CD4-positive, CD25-positive, alpha-beta regulatory T cell (primary cell): Measurements from ENCODE around the gene WNK1. TPM values are rescaled to one million over a fixed set of nuclear protein-coding genes. Genes with fewer than 3 reads are reported as not detected.

Experiments
- ATAC-seq, 2 donors: fragments of 150-1000 bp; cut with Tn5 transposase; one replicate each; pipeline ENCODE4 v1.10.0; 2021; ENCODE audit warnings: low read depth in 2 of 2, moderate number of reproducible peaks in 2 of 2, moderate library complexity in 1 of 2
- DNase-seq, 3 donors: peaks; one replicate each; pipeline versions ENCODE4 v3.0.0 to v3.0.0-alpha.2; 2012 to 2022; ENCODE audit warnings: mixed read lengths in 1 of 3
- H3K27ac ChIP-seq: one replicate; pipeline ENCODE4 v1.7.0; 2013; ENCODE audit warnings: mild to moderate bottlenecking, low read length; ENCODE audit not compliant: insufficient read depth, poor library complexity, severe bottlenecking
- H3K27me3 ChIP-seq: one replicate; pipeline ENCODE4 v1.7.0; 2013; ENCODE audit warnings: low read length; ENCODE audit not compliant: control insufficient read depth, insufficient read depth
- H3K36me3 ChIP-seq: one replicate; pipeline ENCODE4 v1.7.0; 2013; ENCODE audit warnings: mild to moderate bottlenecking, low read length, moderate library complexity; ENCODE audit not compliant: control insufficient read depth, insufficient read depth
- H3K4me1 ChIP-seq: 2 replicates; pipeline ENCODE4 v1.7.0; 2013; ENCODE audit warnings: mild to moderate bottlenecking, low read length; ENCODE audit not compliant: insufficient read depth, control insufficient read depth, poor library complexity, severe bottlenecking
- H3K4me3 ChIP-seq: one replicate; pipeline ENCODE4 v1.7.0; 2013; ENCODE audit warnings: low read depth, mild to moderate bottlenecking, low read length, moderate library complexity
- H3K9me3 ChIP-seq, 2 experiments: 1 replicate in 1 of 2; 2 replicates in 1 of 2; pipeline ENCODE4 v1.7.0; 2013; ENCODE audit warnings: low read length in 2 of 2, mild to moderate bottlenecking in 1 of 2, moderate library complexity in 1 of 2; ENCODE audit not compliant: control insufficient read depth in 2 of 2
- H3K27ac Mint-ChIP-seq, 3 donors: one replicate each; pipeline ENCODE4 v1.8.0; 2020 to 2022; ENCODE audit warnings: mild to moderate bottlenecking in 3 of 3, mixed read lengths in 3 of 3, moderate library complexity in 2 of 3
- H3K27me3 Mint-ChIP-seq: one replicate; pipeline ENCODE4 v1.8.0; 2022; ENCODE audit warnings: mild to moderate bottlenecking, mixed read lengths
- H3K36me3 Mint-ChIP-seq: one replicate; pipeline ENCODE4 v1.8.0; 2020; ENCODE audit warnings: mixed read lengths
- H3K4me1 Mint-ChIP-seq, 4 donors: one replicate each; pipeline ENCODE4 v1.8.0; 2020 to 2022; ENCODE audit warnings: mixed read lengths in 4 of 4, mild to moderate bottlenecking in 1 of 4
- H3K4me3 Mint-ChIP-seq, 4 donors: one replicate each; pipeline ENCODE4 v1.8.0; 2020 to 2022; ENCODE audit warnings: mild to moderate bottlenecking in 4 of 4, mixed read lengths in 4 of 4, moderate library complexity in 3 of 4
- H3K9me3 Mint-ChIP-seq, 7 donors: one replicate each; pipeline ENCODE4 v1.8.0; 2020 to 2022; ENCODE audit warnings: mixed read lengths in 7 of 7, mild to moderate bottlenecking in 3 of 7, moderate library complexity in 2 of 7
- polyA plus RNA-seq, 4 donors: library from polyadenylated mRNA; unstranded; fragments of 300-500 nt; fragmentation: Illumina TruSeq; gene quantifications; one replicate each; pipeline ENCODE4 v1.2.3, GENCODE V29; 2021
- total RNA-seq: library from RNA; stranded (reverse); gene quantifications from one replicate; pipeline ENCODE4 v1.2.3, GENCODE V29; 2022

WNK1 gene
- total and polyA plus RNA-seq, 5 donors from 2014 or later = 22.1 to 360 (median 32.8) TPM

- H3K36me3 ChIP-seq = peaks cover 86% of the 10 kb centered on the region
- H3K4me1 Mint-ChIP-seq = peaks cover 0 to 9% (median 3%) of the 10 kb centered on the region in 4 donors
- DNase-seq (no peak), ATAC-seq (no peak)
- no peaks in the 10 kb centered on the region for H3K27me3 Mint-ChIP-seq
- no peak overlapping the region for H3K27ac ChIP-seq
- peaks cover 56% of the 10 kb centered on the region for H3K36me3 Mint-ChIP-seq
- peak overlapping the region in 1 of 3 donors; percentile 23 for H3K27ac Mint-ChIP-seq
- no peak overlapping the region for H3K4me3 ChIP-seq
- no peaks in the 10 kb centered on the region for H3K9me3 Mint-ChIP-seq
- H3K4me1 ChIP-seq = no peaks in the 10 kb centered on the region
- no peaks in the 10 kb centered on the region for H3K9me3 ChIP-seq
- H3K4me3 Mint-ChIP-seq = no peak overlapping the region
- no peaks in the 10 kb centered on the region for H3K27me3 ChIP-seq
Observed at GRCh38 chr12:879641-880040, 127.3 kb downstream of the WNK1 start.

- Histone ChIP-seq H3K36me3 (peaks cover 86% of the 10 kb centered on the region), H3K27ac (no peak overlapping the region), H3K4me1 (no peaks in the 10 kb centered on the region), H3K9me3 (no peaks in the 10 kb centered on the region), H3K27me3 (no peaks in the 10 kb centered on the region), H3K4me3 (no peak overlapping the region)
- Mint-ChIP-seq H3K4me3 (no peak overlapping the region), H3K27me3 (no peaks in the 10 kb centered on the region), H3K27ac (peak overlapping the region; percentile 42 to 79 (median 49)), H3K9me3 (no peaks in the 10 kb centered on the region), H3K4me1 (peaks cover 0 to 4% (median 2%) of the 10 kb centered on the region in 4 donors), H3K36me3 (peaks cover 62% of the 10 kb centered on the region)
- no peak for ATAC-seq
- DNase-seq = no peak
Observed at GRCh38 chr12:880656-881055, 128.3 kb downstream of the WNK1 start.

DNA sequence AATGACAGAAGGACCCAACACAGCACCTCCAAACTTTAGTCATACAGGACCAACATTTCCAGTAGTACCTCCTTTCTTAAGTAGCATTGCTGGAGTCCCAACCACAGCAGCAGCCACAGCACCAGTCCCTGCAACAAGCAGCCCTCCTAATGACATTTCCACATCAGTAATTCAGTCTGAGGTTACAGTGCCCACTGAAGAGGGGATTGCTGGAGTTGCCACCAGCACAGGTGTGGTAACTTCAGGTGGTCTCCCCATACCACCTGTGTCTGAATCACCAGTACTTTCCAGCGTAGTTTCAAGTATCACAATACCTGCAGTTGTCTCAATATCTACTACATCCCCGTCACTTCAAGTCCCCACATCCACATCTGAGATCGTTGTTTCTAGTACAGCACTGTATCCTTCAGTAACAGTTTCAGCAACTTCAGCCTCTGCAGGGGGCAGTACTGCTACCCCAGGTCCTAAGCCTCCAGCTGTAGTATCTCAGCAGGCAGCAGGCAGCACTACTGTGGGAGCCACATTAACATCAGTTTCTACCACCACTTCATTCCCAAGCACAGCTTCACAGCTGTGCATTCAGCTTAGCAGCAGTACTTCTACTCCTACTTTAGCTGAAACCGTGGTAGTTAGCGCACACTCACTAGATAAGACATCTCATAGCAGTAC, 132.5 kb downstream of the WNK1 start:
- peaks cover 78% of the 10 kb centered on the region for H3K36me3 Mint-ChIP-seq
- no peaks in the 10 kb centered on the region for H3K27me3 Mint-ChIP-seq
- no peak overlapping the region for H3K27ac ChIP-seq
- no peaks in the 10 kb centered on the region for H3K9me3 ChIP-seq
- no peaks in the 10 kb centered on the region for H3K4me1 ChIP-seq
- H3K4me1 Mint-ChIP-seq = peaks cover 0 to 9% (median 0%) of the 10 kb centered on the region in 4 donors
- H3K36me3 ChIP-seq = peaks cover 100% of the 10 kb centered on the region
- H3K4me3 ChIP-seq = no peak overlapping the region
- H3K9me3 Mint-ChIP-seq = peaks cover 0 to 1% (median 0%) of the 10 kb centered on the region in 7 donors
- H3K27me3 ChIP-seq = no peaks in the 10 kb centered on the region
- H3K27ac Mint-ChIP-seq = peak overlapping the region in 2 of 3 donors; percentile 63 to 66
- no peak overlapping the region for H3K4me3 Mint-ChIP-seq
- ATAC-seq = peak in 1 of 2 donors; percentile 12
- no peak for DNase-seq

DNA sequence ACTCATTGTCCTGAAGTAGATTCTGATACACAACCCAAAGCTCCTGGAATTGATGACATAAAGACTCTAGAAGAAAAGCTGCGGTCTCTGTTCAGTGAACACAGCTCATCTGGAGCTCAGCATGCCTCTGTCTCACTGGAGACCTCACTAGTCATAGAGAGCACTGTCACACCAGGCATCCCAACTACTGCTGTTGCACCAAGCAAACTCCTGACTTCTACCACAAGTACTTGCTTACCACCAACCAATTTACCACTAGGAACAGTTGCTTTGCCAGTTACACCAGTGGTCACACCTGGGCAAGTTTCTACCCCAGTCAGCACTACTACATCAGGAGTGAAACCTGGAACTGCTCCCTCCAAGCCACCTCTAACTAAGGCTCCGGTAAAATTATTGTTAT, 133.3 kb downstream of the WNK1 start:
- peaks cover 0 to 9% (median 0%) of the 10 kb centered on the region in 4 donors for H3K4me1 Mint-ChIP-seq
- peaks cover 99% of the 10 kb centered on the region for H3K36me3 ChIP-seq
- no peaks in the 10 kb centered on the region for H3K4me1 ChIP-seq
- no peak for ATAC-seq
- H3K4me3 ChIP-seq = no peak overlapping the region
- H3K9me3 ChIP-seq = no peaks in the 10 kb centered on the region
- H3K4me3 Mint-ChIP-seq = no peak overlapping the region
- peak overlapping the region in 2 of 3 donors; percentile 61 to 63 for H3K27ac Mint-ChIP-seq
- no peak for DNase-seq
- peaks cover 75% of the 10 kb centered on the region for H3K36me3 Mint-ChIP-seq
- H3K9me3 Mint-ChIP-seq = peaks cover 0 to 1% (median 0%) of the 10 kb centered on the region in 7 donors
- no peak overlapping the region for H3K27ac ChIP-seq
- H3K27me3 ChIP-seq = no peaks in the 10 kb centered on the region
- H3K27me3 Mint-ChIP-seq = no peaks in the 10 kb centered on the region

DNA sequence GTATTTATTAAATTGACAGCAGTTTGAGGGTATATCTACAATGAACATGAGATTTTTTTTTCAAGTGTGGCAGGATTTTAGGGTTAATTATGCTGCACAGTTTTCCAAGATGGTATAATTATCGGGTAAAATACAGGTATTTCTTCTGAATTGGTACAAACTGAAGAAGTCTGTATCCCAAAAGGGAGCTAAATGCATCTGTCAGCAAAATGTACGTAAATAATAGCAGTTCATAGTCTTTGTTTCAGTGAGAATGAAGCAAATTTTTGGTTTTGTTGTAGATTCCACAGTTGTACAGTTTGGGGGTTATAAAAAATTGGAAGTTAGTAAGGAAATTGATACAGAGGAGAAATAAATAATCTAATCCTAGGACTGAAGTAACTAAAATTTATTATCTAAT, 133.8 kb downstream of the WNK1 start:
- Histone ChIP-seq H3K27me3 (no peaks in the 10 kb centered on the region), H3K27ac (no peak overlapping the region), H3K4me3 (no peak overlapping the region), H3K9me3 (no peaks in the 10 kb centered on the region), H3K36me3 (peaks cover 95% of the 10 kb centered on the region), H3K4me1 (no peaks in the 10 kb centered on the region)
- H3K4me3 Mint-ChIP-seq = no peak overlapping the region
- H3K9me3 Mint-ChIP-seq = peaks cover 0 to 1% (median 0%) of the 10 kb centered on the region in 7 donors
- H3K36me3 Mint-ChIP-seq = peaks cover 74% of the 10 kb centered on the region
- ATAC-seq = no peak
- peaks cover 0 to 9% (median 0%) of the 10 kb centered on the region in 4 donors for H3K4me1 Mint-ChIP-seq
- DNase-seq = no peak
- H3K27me3 Mint-ChIP-seq = no peaks in the 10 kb centered on the region
- H3K27ac Mint-ChIP-seq = peak overlapping the region in 1 of 3 donors; percentile 23

DNA sequence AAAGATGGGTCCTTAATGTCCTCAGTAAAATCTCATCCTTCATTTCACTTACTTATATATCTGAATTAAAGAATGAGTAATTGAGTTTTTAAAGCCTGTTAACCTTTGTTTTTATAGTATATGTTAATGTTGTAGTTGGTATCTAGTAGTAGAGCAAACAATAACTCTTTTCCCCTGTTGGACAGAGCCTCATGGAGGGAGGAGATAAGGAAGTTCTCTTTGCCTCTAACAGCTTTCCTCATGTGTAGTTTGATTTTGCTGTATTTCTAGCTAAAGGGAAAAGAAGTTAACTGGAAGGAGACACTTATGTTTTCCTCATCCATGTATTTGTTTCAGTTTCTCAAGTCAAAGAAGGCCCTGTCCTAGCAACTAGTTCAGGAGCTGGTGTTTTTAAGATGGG, 141.8 kb downstream of the WNK1 start:
- Mint-ChIP-seq H3K27me3 (no peaks in the 10 kb centered on the region), H3K4me1 (peaks cover 0 to 4% (median 0%) of the 10 kb centered on the region in 4 donors), H3K36me3 (peaks cover 43% of the 10 kb centered on the region), H3K9me3 (no peaks in the 10 kb centered on the region), H3K4me3 (no peak overlapping the region), H3K27ac (no peak overlapping the region)
- Histone ChIP-seq H3K27me3 (no peaks in the 10 kb centered on the region), H3K36me3 (peaks cover 82% of the 10 kb centered on the region), H3K4me1 (no peaks in the 10 kb centered on the region), H3K4me3 (no peak overlapping the region), H3K9me3 (no peaks in the 10 kb centered on the region), H3K27ac (no peak overlapping the region)
- ATAC-seq (no peak), DNase-seq (no peak)

DNA sequence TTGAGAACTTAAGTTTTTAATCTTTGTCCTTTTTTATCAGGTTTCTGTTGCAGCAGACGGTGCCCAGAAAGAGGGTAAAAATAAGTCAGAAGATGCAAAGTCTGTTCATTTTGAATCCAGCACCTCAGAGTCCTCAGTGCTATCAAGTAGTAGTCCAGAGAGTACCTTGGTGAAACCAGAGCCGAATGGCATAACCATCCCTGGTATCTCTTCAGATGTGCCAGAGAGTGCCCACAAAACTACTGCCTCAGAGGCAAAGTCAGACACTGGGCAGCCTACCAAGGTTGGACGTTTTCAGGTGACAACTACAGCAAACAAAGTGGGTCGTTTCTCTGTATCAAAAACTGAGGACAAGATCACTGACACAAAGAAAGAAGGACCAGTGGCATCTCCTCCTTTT, 143.7 kb downstream of the WNK1 start:
- Mint-ChIP-seq H3K4me1 (peaks cover 0 to 3% (median 0%) of the 10 kb centered on the region in 4 donors), H3K27me3 (no peaks in the 10 kb centered on the region), H3K4me3 (no peak overlapping the region), H3K27ac (peak overlapping the region in 1 of 3 donors; percentile 35), H3K9me3 (no peaks in the 10 kb centered on the region), H3K36me3 (peaks cover 47% of the 10 kb centered on the region)
- no peak overlapping the region for H3K4me3 ChIP-seq
- no peak overlapping the region for H3K27ac ChIP-seq
- peaks cover 84% of the 10 kb centered on the region for H3K36me3 ChIP-seq
- ATAC-seq (no peak), DNase-seq (no peak)
- H3K9me3 ChIP-seq = no peaks in the 10 kb centered on the region
- no peaks in the 10 kb centered on the region for H3K27me3 ChIP-seq
- no peaks in the 10 kb centered on the region for H3K4me1 ChIP-seq

GRCh38 chr12:897386-897785, 145.0 kb downstream of the WNK1 start:
- Histone ChIP-seq H3K36me3 (peaks cover 87% of the 10 kb centered on the region), H3K4me3 (no peak overlapping the region), H3K27ac (no peak overlapping the region), H3K27me3 (no peaks in the 10 kb centered on the region), H3K9me3 (no peaks in the 10 kb centered on the region), H3K4me1 (no peaks in the 10 kb centered on the region)
- Mint-ChIP-seq H3K4me3 (no peak overlapping the region), H3K9me3 (no peaks in the 10 kb centered on the region), H3K36me3 (peaks cover 54% of the 10 kb centered on the region), H3K27ac (no peak overlapping the region), H3K27me3 (no peaks in the 10 kb centered on the region), H3K4me1 (peaks cover 0 to 6% (median 0%) of the 10 kb centered on the region in 4 donors)
- ATAC-seq (no peak), DNase-seq (no peak)
